H9 (cell line): ENCODE measurements around the gene RYR3. TPM values are rescaled to one million over a fixed set of nuclear protein-coding genes. Genes with fewer than 3 reads are reported as not detected.

Experiments used
- DNase-seq: peaks from one replicate; pipeline ENCODE4 v3.0.0-alpha.2; 2017
- H2AFZ ChIP-seq: one replicate; pipeline ENCODE4 v1.6.1; 2013; ENCODE audit warnings: mild to moderate bottlenecking, low read length, control low read depth, moderate library complexity
- H2AK5ac ChIP-seq: 2 replicates; pipeline ENCODE4 v1.6.1; 2013; ENCODE audit warnings: low read length, control low read depth, mixed read lengths; ENCODE audit not compliant: insufficient read length
- H2BK120ac ChIP-seq: one replicate; pipeline ENCODE4 v1.6.1; 2013; ENCODE audit warnings: low read depth, mild to moderate bottlenecking, low read length, control low read depth, inconsistent platforms; ENCODE audit not compliant: poor library complexity, severe bottlenecking
- H2BK12ac ChIP-seq: 2 replicates; pipeline ENCODE4 v1.6.1; 2013; ENCODE audit warnings: low read length, control low read depth, mixed read lengths, low read depth; ENCODE audit not compliant: insufficient read length
- H2BK15ac ChIP-seq: 2 replicates; pipeline ENCODE4 v1.6.1; 2013; ENCODE audit warnings: low read depth, low read length, control low read depth
- H2BK20ac ChIP-seq: one replicate; pipeline ENCODE4 v1.6.1; 2013; ENCODE audit warnings: low read depth, mild to moderate bottlenecking, low read length, control low read depth, inconsistent platforms; ENCODE audit not compliant: poor library complexity, severe bottlenecking
- H2BK5ac ChIP-seq: 2 replicates; pipeline ENCODE4 v1.6.1; 2013; ENCODE audit warnings: low read length, control low read depth, mixed read lengths; ENCODE audit not compliant: insufficient read length
- H3K14ac ChIP-seq: 2 replicates; pipeline ENCODE4 v1.6.1; 2013; ENCODE audit warnings: low read length, control low read depth; ENCODE audit not compliant: insufficient read depth
- H3K18ac ChIP-seq: 2 replicates; pipeline ENCODE4 v1.6.1; 2013; ENCODE audit warnings: low read depth, mild to moderate bottlenecking, mixed read lengths, low read length, control low read depth; ENCODE audit not compliant: insufficient read length
- H3K23ac ChIP-seq: 2 replicates; pipeline ENCODE4 v1.6.1; 2013; ENCODE audit warnings: low read length, control low read depth, mixed read lengths, low read depth; ENCODE audit not compliant: insufficient read length
- H3K23me2 ChIP-seq: 2 replicates; pipeline ENCODE4 v1.6.1; 2013; ENCODE audit warnings: low read depth, mild to moderate bottlenecking, mixed read lengths, low read length, control low read depth; ENCODE audit not compliant: insufficient read length, poor library complexity, severe bottlenecking
- H3K27ac ChIP-seq: 2 replicates; pipeline ENCODE4 v1.5.1; 2013; ENCODE audit warnings: low read length, control low read depth, mixed read lengths, low read depth; ENCODE audit not compliant: insufficient read length
- H3K27me3 ChIP-seq: 2 replicates; pipeline ENCODE4 v1.6.1; 2013; ENCODE audit warnings: low read length, control low read depth, inconsistent platforms; ENCODE audit not compliant: insufficient read depth
- H3K4ac ChIP-seq: 2 replicates; pipeline ENCODE4 v1.6.1; 2013; ENCODE audit warnings: low read depth, mild to moderate bottlenecking, control low read depth, inconsistent platforms, low read length, moderate library complexity
- H3K4me1 ChIP-seq: 2 replicates; pipeline ENCODE4 v1.6.1; 2013; ENCODE audit warnings: low read length, control low read depth, inconsistent platforms; ENCODE audit not compliant: insufficient read depth
- H3K4me2 ChIP-seq: 2 replicates; pipeline ENCODE4 v1.6.1; 2013; ENCODE audit warnings: low read length, control low read depth, mixed read lengths; ENCODE audit not compliant: insufficient read length, insufficient read depth
- H3K56ac ChIP-seq: 2 replicates; pipeline ENCODE4 v1.6.1; 2013; ENCODE audit warnings: low read depth, mild to moderate bottlenecking, mixed read lengths, low read length, control low read depth; ENCODE audit not compliant: insufficient read length
- H3K79me1 ChIP-seq: 2 replicates; pipeline ENCODE4 v1.6.1; 2013; ENCODE audit warnings: low read depth, mild to moderate bottlenecking, moderate library complexity, low read length, control low read depth, inconsistent platforms; ENCODE audit not compliant: insufficient read depth, poor library complexity, severe bottlenecking
- H3K79me2 ChIP-seq: 2 replicates; pipeline ENCODE4 v1.6.1; 2013; ENCODE audit warnings: low read length, control low read depth, inconsistent platforms; ENCODE audit not compliant: insufficient read depth
- H3K9ac ChIP-seq: 2 replicates; pipeline ENCODE4 v1.6.1; 2013; ENCODE audit warnings: low read length, control low read depth, mixed read lengths; ENCODE audit not compliant: insufficient read length; ENCODE audit errors: extremely low read depth
- H3K9me3 ChIP-seq: one replicate; pipeline ENCODE4 v1.6.1; 2013; ENCODE audit warnings: low read depth, low read length, inconsistent platforms; ENCODE audit not compliant: control insufficient read depth
- H3T11ph ChIP-seq: one replicate; pipeline ENCODE4 v1.6.1; 2013; ENCODE audit warnings: mild to moderate bottlenecking, low read length, control low read depth, inconsistent platforms
- H4K20me1 ChIP-seq: one replicate; pipeline ENCODE4 v1.6.1; 2013; ENCODE audit not compliant: control insufficient read depth, insufficient read length, insufficient read depth
- H4K5ac ChIP-seq: 2 replicates; pipeline ENCODE4 v1.6.1; 2013; ENCODE audit warnings: low read depth, mild to moderate bottlenecking, mixed read lengths, low read length, control low read depth; ENCODE audit not compliant: insufficient read length
- H4K8ac ChIP-seq: replicated peaks from 2 replicates; pipeline ENCODE4 v1.6.1; 2013; ENCODE audit warnings: low read length, control low read depth, mixed read lengths, low read depth; ENCODE audit not compliant: insufficient read length
- H4K91ac ChIP-seq: 2 replicates; pipeline ENCODE4 v1.6.1; 2013; ENCODE audit warnings: low read depth, mild to moderate bottlenecking, moderate library complexity, mixed read lengths, low read length, control low read depth; ENCODE audit not compliant: insufficient read length
- H3K27ac Mint-ChIP-seq, 3 experiments: 2 replicates in 2 of 3; 3 replicates in 1 of 3; pipeline ENCODE4 v1.8.0; 2020 to 2021; ENCODE audit warnings: mixed read lengths in 3 of 3, mild to moderate bottlenecking in 1 of 3, moderate library complexity in 1 of 3
- H3K27me3 Mint-ChIP-seq: 2 replicates; pipeline ENCODE4 v1.8.0; 2021; ENCODE audit warnings: low read depth, mild to moderate bottlenecking, moderate library complexity, mixed read lengths
- H3K36me3 Mint-ChIP-seq, 3 experiments: 2 replicates in 2 of 3; 3 replicates in 1 of 3; pipeline ENCODE4 v1.8.0; 2020 to 2021; ENCODE audit warnings: low read depth in 3 of 3, mixed read lengths in 3 of 3; ENCODE audit not compliant: insufficient read depth in 1 of 3
- H3K4me1 Mint-ChIP-seq, 2 experiments: 2 replicates each; pipeline ENCODE4 v1.8.0; 2020; ENCODE audit warnings: mixed read lengths in 2 of 2
- H3K4me3 Mint-ChIP-seq, 2 experiments: 2 replicates in 1 of 2; 3 replicates in 1 of 2; pipeline ENCODE4 v1.8.0; 2020 to 2021; ENCODE audit warnings: mild to moderate bottlenecking in 2 of 2, mixed read lengths in 2 of 2, moderate library complexity in 1 of 2
- H3K9me3 Mint-ChIP-seq, 2 experiments: 2 replicates in 1 of 2; 3 replicates in 1 of 2; pipeline ENCODE4 v1.8.0; 2020; ENCODE audit warnings: mild to moderate bottlenecking in 2 of 2, mixed read lengths in 2 of 2, moderate library complexity in 1 of 2
- total RNA-seq: library from RNA; stranded (reverse); gene quantifications from 2 replicates; pipeline ENCODE4 v1.2.1, GENCODE V29; 2021
- TF ChIP-seq, protein P1 (sequence below): fragments of 200-600 bp; sonication (generic); conservative IDR thresholded peaks from 3 replicates; pipeline ENCODE4 v1.8.0; 2021; ENCODE audit warnings: antibody characterized with exemption, mild to moderate bottlenecking

The RYR3 gene
- total RNA-seq, 1 experiment from 2014 or later: 0.85 TPM

DNA sequence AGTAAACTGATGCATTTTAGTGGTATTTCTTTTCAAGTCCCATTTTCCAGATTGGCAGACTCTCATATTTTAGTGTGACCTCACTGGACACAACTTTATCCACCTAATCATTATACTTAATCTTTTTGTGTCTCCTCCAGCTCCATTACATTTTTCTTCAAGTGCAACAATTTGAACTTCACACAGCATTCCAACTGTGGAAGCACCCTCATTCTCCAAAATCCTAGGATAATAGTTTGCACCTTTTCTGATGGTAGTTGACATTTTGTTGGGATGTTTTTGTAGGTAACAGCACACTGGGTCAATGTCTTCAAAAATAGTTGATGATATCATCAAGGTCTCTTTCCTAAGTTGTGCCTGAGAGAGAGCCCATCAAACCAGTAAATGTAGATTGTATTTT is 123.1 kb downstream of the RYR3 start:
- Histone ChIP-seq H3K18ac (no peak overlapping the region), H2BK15ac (no peak overlapping the region), H2AK5ac (no peak overlapping the region), H3K56ac (no peak overlapping the region), H3K27me3 (no peaks in the 10 kb centered on the region), H3K27ac (no peak overlapping the region), H2BK5ac (no peak overlapping the region), H3K9me3 (no peaks in the 10 kb centered on the region), H2BK12ac (no peak overlapping the region), H3K79me1 (no peaks in the 10 kb centered on the region), H3K4me2 (no peak overlapping the region), H3T11ph (no peak overlapping the region), H3K4me1 (no peaks in the 10 kb centered on the region), H3K23ac (no peak overlapping the region), H3K4ac (no peak overlapping the region), H4K8ac (no peak overlapping the region), H3K23me2 (no peaks in the 10 kb centered on the region), H4K20me1 (no peaks in the 10 kb centered on the region), H4K91ac (no peak overlapping the region), H2BK120ac (no peak overlapping the region), H3K9ac (no peak overlapping the region), H2AFZ (no peak overlapping the region), H4K5ac (no peak overlapping the region), H3K14ac (no peak overlapping the region), H2BK20ac (no peak overlapping the region), H3K79me2 (no peaks in the 10 kb centered on the region)
- Mint-ChIP-seq H3K4me1 (peaks cover 6 to 8% of the 10 kb centered on the region in 2 experiments; a peak in 3 of 4 replicates), H3K36me3 (no peaks in the 10 kb centered on the region), H3K27me3 (no peaks in the 10 kb centered on the region; the same call in 1 of the 2 replicates), H3K9me3 (peaks cover 0 to 3% of the 10 kb centered on the region in 2 experiments; a peak in 1 of 5 replicates), H3K4me3 (no peak overlapping the region), H3K27ac (no peak overlapping the region)
- TF ChIP-seq, protein P1, sequence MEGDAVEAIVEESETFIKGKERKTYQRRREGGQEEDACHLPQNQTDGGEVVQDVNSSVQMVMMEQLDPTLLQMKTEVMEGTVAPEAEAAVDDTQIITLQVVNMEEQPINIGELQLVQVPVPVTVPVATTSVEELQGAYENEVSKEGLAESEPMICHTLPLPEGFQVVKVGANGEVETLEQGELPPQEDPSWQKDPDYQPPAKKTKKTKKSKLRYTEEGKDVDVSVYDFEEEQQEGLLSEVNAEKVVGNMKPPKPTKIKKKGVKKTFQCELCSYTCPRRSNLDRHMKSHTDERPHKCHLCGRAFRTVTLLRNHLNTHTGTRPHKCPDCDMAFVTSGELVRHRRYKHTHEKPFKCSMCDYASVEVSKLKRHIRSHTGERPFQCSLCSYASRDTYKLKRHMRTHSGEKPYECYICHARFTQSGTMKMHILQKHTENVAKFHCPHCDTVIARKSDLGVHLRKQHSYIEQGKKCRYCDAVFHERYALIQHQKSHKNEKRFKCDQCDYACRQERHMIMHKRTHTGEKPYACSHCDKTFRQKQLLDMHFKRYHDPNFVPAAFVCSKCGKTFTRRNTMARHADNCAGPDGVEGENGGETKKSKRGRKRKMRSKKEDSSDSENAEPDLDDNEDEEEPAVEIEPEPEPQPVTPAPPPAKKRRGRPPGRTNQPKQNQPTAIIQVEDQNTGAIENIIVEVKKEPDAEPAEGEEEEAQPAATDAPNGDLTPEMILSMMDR: no peak
- no peak for DNase-seq
